AML-193 (cell line): ENCODE measurements around the gene KDF1.
"Not testable (repeated sequence)": the region's sequence is repeated elsewhere in the genome, so short reads cannot be mapped to it uniquely, and the experiment has no call there.

Experiments
- DNase-seq, 2 experiments: peaks; one replicate each; lab custom pipeline; 2025; lab: John Stamatoyannopoulos, UW

Gene KDF1

GRCh38 chr1:26994020-26994786 is 33.9 kb upstream of the KDF1 start:
- no peak for DNase-seq

- no peak for DNase-seq
Measured at GRCh38 chr1:26993237-26994019, 33.2 kb upstream of the KDF1 start, which contains the start of gene TRNP1. Gene TRNP1, plus strand, starts transcription at chr1:26993692. Its CDS starts 95 bp downstream, at chr1:26993787.

GRCh38 chr1:26991310-26992116 is 31.2 kb upstream of the KDF1 start:
- no peak for DNase-seq

GRCh38 chr1:26989403-26990109 is 29.3 kb upstream of the KDF1 start:
- DNase-seq, result not testable (repeated sequence)

GRCh38 chr1:26986658-26987057 is 26.4 kb upstream of the KDF1 start:
- no peak for DNase-seq

- no peak for DNase-seq
Measured at GRCh38 chr1:26984291-26984690, 24.0 kb upstream of the KDF1 start.

GRCh38 chr1:26983863-26984262 is 23.6 kb upstream of the KDF1 start:
- no peak for DNase-seq

GRCh38 chr1:26981146-26981846 is 21.0 kb upstream of the KDF1 start:
- DNase-seq, result no peak

- no peak for DNase-seq
Measured at GRCh38 chr1:26978901-26979300, 18.6 kb upstream of the KDF1 start.

- no peak for DNase-seq
Measured at GRCh38 chr1:26976621-26977510, 16.6 kb upstream of the KDF1 start.

GRCh38 chr1:26972821-26973220 is 12.6 kb upstream of the KDF1 start:
- no peak for DNase-seq

- no peak for DNase-seq
Measured at GRCh38 chr1:26972390-26972789, 12.1 kb upstream of the KDF1 start.

GRCh38 chr1:26971590-26971989 is 11.3 kb upstream of the KDF1 start:
- no peak for DNase-seq

- no peak for DNase-seq
Measured at GRCh38 chr1:26970810-26971209, 10.5 kb upstream of the KDF1 start.

- no peak for DNase-seq
Measured at GRCh38 chr1:26965628-26966027, 5.4 kb upstream of the KDF1 start.

- DNase-seq, result no peak
Measured at GRCh38 chr1:26965213-26965612, 4.9 kb upstream of the KDF1 start.

- DNase-seq, result no peak
Measured at GRCh38 chr1:26961826-26962225, 1.6 kb upstream of the KDF1 start.

- no peak for DNase-seq
Measured at GRCh38 chr1:26960625-26960966, 328 bp upstream of the KDF1 start.

GRCh38 chr1:26959270-26959669 is 998 bp downstream of the KDF1 start:
- no peak for DNase-seq

- no peak for DNase-seq
Measured at GRCh38 chr1:26957306-26957705, 3.0 kb downstream of the KDF1 start.
